Esophagus squamous epithelium (tissue), 5 donors: ENCODE data around the gene TTC16. TPM values are rescaled to one million over a fixed set of nuclear protein-coding genes. Genes with fewer than 3 reads are reported as not detected.

Experiments
- DNase-seq: peaks from one replicate; lab custom pipeline; 2025; lab: John Stamatoyannopoulos, UW
- H3K27ac ChIP-seq, 4 donors: fragments of 200-600 bp; sonication (generic); one replicate each; pipeline ENCODE4 v1.5.1; 2016 to 2019; ENCODE audit warnings: mild to moderate bottlenecking in 1 of 4
- H3K27me3 ChIP-seq, 4 donors: fragments of 200-600 bp; sonication (generic); 1 replicate in 3 of 4; 2 replicates in 1 of 4; pipeline versions ENCODE4 v1.5.1 to v1.6.0; 2017 to 2021; ENCODE audit warnings: antibody characterized with exemption in 1 of 4
- H3K36me3 ChIP-seq, 3 donors: fragments of 200-600 bp; sonication (generic); one replicate each; pipeline ENCODE4 v1.5.1; 2016 to 2019
- H3K4me1 ChIP-seq, 3 donors: fragments of 200-600 bp; sonication (generic); one replicate each; pipeline ENCODE4 v1.5.1; 2017 to 2019
- H3K4me3 ChIP-seq, 4 donors: fragments of 200-600 bp; sonication (generic); 1 replicate in 3 of 4; 2 replicates in 1 of 4; pipeline ENCODE4 v1.5.1; 2016 to 2019; ENCODE audit warnings: mild to moderate bottlenecking in 2 of 4, moderate library complexity in 1 of 4
- H3K9me3 ChIP-seq, 3 donors: fragments of 200-600 bp; sonication (generic); one replicate each; pipeline ENCODE4 v1.5.1; 2016 to 2019
- POLR2A ChIP-seq, 4 donors: fragments of 450-650 bp; IDR thresholded peaks; one replicate each; pipeline ENCODE4 v1.6.1; 2017; ENCODE audit warnings: antibody characterized with exemption in 4 of 4, mild to moderate bottlenecking in 4 of 4, moderate library complexity in 3 of 4
- WGBS, 2 donors: methylation state at CpG; one replicate each; pipeline ENCODE4 v1.1.5; 2018; 5-methylcytosine and 5-hydroxymethylcytosine counted together
- intact Hi-C: fragments of 100-400 bp; cut with DNase I; formaldehyde crosslinking; loops from one replicate; pipeline ENCODE4 v1.15.0; 2022
- total RNA-seq, 4 donors: library from RNA; depleted of rRNA; stranded (reverse); fragments of >200 nt; gene quantifications; one replicate each; pipeline ENCODE4 v1.1.0, GENCODE V29; 2016
- TF ChIP-seq, protein P1 (sequence below), 6 experiments: fragments of 450-650 bp in 4 of 6; fragments of 200-600 bp in 2 of 6; sonication (generic) in 2 of 6; IDR thresholded peaks; one replicate each; pipeline ENCODE4 v1.5.1; 2016 to 2019; ENCODE audit warnings: antibody characterized with exemption in 6 of 6, mild to moderate bottlenecking in 4 of 6, moderate library complexity in 4 of 6
- donor health status: DM: yes; HTN: yes; CAD: no.

TTC16 gene
- total RNA-seq, 4 donors from 2014 or later = under 0.01 to 0.23 TPM; not detected in 2

GRCh38 chr9:127742435-127743088 lies 26.7 kb downstream of the TTC16 start:
- intact Hi-C loops = no loop called here
- H3K36me3 ChIP-seq = peaks cover 0 to 49% (median 0%) of the 10 kb centered on the region in 3 donors
- H3K27ac ChIP-seq = peak overlapping the region in 3 of 4 donors; percentile 46 to 89 (median 84)
- DNase-seq = no peak
- H3K4me1 ChIP-seq = peaks cover 9 to 40% (median 21%) of the 10 kb centered on the region in 3 donors
- TF ChIP-seq, protein P1, sequence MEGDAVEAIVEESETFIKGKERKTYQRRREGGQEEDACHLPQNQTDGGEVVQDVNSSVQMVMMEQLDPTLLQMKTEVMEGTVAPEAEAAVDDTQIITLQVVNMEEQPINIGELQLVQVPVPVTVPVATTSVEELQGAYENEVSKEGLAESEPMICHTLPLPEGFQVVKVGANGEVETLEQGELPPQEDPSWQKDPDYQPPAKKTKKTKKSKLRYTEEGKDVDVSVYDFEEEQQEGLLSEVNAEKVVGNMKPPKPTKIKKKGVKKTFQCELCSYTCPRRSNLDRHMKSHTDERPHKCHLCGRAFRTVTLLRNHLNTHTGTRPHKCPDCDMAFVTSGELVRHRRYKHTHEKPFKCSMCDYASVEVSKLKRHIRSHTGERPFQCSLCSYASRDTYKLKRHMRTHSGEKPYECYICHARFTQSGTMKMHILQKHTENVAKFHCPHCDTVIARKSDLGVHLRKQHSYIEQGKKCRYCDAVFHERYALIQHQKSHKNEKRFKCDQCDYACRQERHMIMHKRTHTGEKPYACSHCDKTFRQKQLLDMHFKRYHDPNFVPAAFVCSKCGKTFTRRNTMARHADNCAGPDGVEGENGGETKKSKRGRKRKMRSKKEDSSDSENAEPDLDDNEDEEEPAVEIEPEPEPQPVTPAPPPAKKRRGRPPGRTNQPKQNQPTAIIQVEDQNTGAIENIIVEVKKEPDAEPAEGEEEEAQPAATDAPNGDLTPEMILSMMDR (IDR thresholded peaks at IDR 0.05) = no peak
- TF ChIP-seq POLR2A (IDR thresholded peaks at IDR 0.05) = no peak
- no peaks in the 10 kb centered on the region for H3K9me3 ChIP-seq
- WGBS, 2 donors = 39 to 100% methylated on average over 1 to 17 of the region's 33 CpGs
- peaks cover 0 to 8% (median 0%) of the 10 kb centered on the region in 4 donors for H3K27me3 ChIP-seq
- peak overlapping the region in 2 of 4 donors; percentile 5 to 40 for H3K4me3 ChIP-seq

DNA sequence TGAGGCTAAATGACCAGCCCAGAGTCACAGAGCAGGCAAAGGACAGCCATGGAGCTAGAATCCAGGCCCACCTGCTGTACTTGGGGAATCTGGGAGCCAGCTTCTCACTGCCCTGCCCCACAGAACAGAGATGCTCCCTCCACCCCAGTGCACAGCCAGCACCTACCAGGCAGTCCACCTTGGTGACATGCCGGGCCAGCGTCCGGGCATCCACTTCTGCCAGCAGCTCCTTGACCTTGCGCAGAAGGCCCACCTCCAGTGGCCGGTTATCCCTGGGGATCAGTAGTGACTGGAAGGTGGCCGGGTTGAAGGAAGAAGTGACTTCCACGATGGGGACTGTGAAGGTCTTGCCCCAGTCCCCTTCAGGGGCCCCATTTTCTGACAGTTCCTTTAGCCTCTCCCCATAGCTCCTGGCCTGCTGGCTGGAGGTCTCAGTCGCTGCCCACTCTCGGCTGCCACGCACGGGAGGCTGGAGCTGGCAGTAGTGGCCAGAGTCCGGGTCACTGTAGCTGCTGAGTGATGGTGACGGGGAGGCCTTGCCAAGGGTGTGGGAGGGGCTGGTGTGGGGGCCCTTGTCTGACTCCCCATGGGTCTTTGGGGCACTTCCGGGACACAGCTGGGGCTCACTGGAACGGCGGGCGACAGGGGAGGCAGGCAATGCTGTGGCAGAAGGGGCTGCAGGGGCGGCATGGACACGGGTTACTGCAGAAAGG lies 28.7 kb downstream of the TTC16 start:
- intact Hi-C loops = no loop called here
- peaks cover 9 to 38% (median 20%) of the 10 kb centered on the region in 3 donors for H3K4me1 ChIP-seq
- H3K9me3 ChIP-seq = no peaks in the 10 kb centered on the region
- DNase-seq = no peak
- peaks cover 0 to 58% (median 0%) of the 10 kb centered on the region in 3 donors for H3K36me3 ChIP-seq
- H3K4me3 ChIP-seq = no peak overlapping the region
- no peak for TF ChIP-seq POLR2A (IDR thresholded peaks at IDR 0.05)
- TF ChIP-seq, protein P1 (IDR thresholded peaks at IDR 0.05) = no peak
- 90 to 91% methylated on average over 7 to 10 of the region's 19 CpGs for whole genome bisulfite sequencing, 2 donors
- no peak overlapping the region for H3K27ac ChIP-seq
- peaks cover 0 to 8% (median 0%) of the 10 kb centered on the region in 4 donors for H3K27me3 ChIP-seq

DNA sequence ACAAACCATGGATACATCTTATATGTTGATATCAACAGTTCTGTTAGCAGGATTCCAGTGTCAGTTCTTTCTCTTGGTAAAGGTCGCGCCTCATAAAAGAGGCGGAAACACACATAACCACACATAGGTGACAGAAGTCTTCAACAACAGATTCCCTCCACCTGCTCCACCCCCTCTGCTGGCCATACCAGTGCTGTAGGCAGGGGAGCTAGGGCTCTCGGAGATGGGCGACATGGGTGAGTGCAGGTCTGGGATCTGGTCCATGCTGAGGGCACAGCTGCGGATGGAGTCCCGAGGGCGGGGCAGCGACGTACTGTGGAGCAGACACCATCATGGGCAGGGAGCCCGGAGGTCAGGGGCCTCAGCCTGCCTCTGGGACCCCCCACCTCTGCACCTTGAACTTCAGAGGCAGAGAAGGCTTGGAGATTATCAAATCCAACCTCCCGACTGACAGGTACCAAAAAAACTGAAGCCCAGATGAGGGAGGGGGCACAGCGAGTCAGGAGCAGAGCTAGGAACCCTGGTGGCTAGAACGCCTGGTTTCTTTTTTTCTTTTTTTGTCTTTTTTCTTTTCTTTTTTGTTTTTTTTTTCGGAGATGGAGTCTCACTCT lies 31.2 kb downstream of the TTC16 start:
- Histone ChIP-seq H3K4me3 (no peak overlapping the region), H3K27me3 (peaks cover 0 to 19% (median 0%) of the 10 kb centered on the region in 4 donors), H3K36me3 (peaks cover 0 to 65% (median 0%) of the 10 kb centered on the region in 3 donors), H3K4me1 (peaks cover 0 to 21% (median 6%) of the 10 kb centered on the region in 3 donors), H3K27ac (no peak overlapping the region), H3K9me3 (no peaks in the 10 kb centered on the region)
- TF ChIP-seq, protein P1 (IDR thresholded peaks at IDR 0.05) = no peak
- TF ChIP-seq POLR2A (IDR thresholded peaks at IDR 0.05) = no peak
- no peak for DNase-seq
- intact Hi-C loops = no loop called here
- 74 to 78% methylated on average over 11 to 15 of the region's 15 CpGs for WGBS, 2 donors

DNA sequence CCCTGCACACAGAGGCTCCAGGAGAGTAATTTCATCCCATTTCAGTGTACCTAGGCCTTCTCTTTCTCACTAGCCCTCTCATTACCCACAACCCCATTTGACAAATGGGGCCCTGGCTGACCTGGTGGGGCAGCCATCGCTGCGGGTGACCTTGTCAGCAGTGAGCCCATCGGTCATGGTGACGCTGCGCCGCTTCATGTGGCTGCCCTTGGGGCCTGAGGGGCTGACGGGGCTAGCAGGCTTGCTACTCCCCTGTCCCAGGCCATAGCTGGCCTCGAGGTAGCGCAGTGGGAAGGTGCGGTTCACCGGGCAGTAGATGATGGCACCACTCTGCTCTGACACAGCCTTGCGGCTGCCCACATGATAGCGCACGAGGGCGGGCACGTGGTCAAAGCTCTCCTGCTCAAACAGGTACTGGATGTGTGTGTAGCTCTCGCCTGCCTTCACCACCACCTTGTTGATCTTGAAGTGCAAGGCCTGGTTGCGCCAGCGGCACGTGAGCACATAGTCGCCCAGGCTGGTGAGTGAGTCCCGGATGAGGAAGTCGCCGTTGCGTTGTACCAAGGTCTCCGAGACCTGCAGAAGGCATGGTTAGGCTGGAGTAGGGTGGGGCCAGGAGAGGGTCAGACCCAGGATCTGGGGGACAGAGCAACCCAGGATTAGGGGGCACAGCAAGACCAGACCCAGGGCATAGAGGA lies 33.4 kb downstream of the TTC16 start:
- WGBS, 2 donors = 94 to 96% methylated on average over 9 to 15 of the region's 26 CpGs
- no peak for DNase-seq
- TF ChIP-seq, protein P1 (IDR thresholded peaks at IDR 0.05) = no peak
- TF ChIP-seq POLR2A (IDR thresholded peaks at IDR 0.05) = no peak
- intact Hi-C loops = no loop called here
- peaks cover 0 to 55% (median 0%) of the 10 kb centered on the region in 3 donors for H3K36me3 ChIP-seq
- H3K9me3 ChIP-seq = no peaks in the 10 kb centered on the region
- H3K27ac ChIP-seq = no peak overlapping the region
- H3K4me1 ChIP-seq = peaks cover 0 to 12% (median 0%) of the 10 kb centered on the region in 3 donors
- H3K27me3 ChIP-seq = peaks cover 2 to 33% (median 7%) of the 10 kb centered on the region in 4 donors
- no peak overlapping the region for H3K4me3 ChIP-seq
